ENCODE results near the gene ANKRD11.

ANKRD11 gene

DNA sequence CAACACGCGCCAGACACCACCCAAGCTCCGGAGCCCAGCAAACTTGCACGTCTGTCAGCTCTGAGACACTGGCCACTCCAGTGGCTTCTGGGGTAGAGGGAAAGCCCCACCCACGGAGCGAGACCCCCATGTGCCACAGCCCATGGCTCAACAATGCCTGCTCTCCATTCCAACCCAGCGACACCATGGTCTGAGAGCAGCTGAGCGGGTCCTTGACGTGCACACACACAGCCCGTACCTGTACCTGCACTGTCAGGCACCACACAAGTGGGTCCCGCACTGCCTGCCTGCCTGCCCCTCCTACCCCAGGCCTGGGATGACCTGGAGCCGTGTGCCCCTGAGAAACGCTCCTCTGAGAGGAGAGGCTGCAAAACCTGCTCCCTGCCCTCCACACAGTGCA, 195.9 kb downstream of the ANKRD11 start:
- Histone ChIP-seq H3K4me2 (ENCODE audit: low read length) (no peak overlapping the region), H3K36me3 (ENCODE audit: control insufficient read depth, insufficient read depth, low read length) (no peaks in the 10 kb centered on the region), H3K27ac (ENCODE audit: low read depth, low read length) (no peak overlapping the region), H3K4me3 (ENCODE audit: low read length) (no peak overlapping the region), H3K23ac (ENCODE audit: low read length) (peak overlapping the region; percentile 15), H2BK15ac (replicated peaks; ENCODE audit: low read depth) (no peak overlapping the region), H4K8ac (ENCODE audit: low read depth, low read length) (no peak overlapping the region), H3K18ac (ENCODE audit: low read length) (no peak overlapping the region), H3K79me2 (ENCODE audit: control insufficient read depth, insufficient read depth, low read length) (peaks cover 49% of the 10 kb centered on the region), H4K5ac (ENCODE audit: low read length) (no peak overlapping the region), H3K4ac (ENCODE audit: low read depth, low read length) (no peak overlapping the region), H3K56ac (ENCODE audit: low read length) (no peak overlapping the region), H2AK5ac (ENCODE audit: low read length) (no peak overlapping the region), H2BK5ac (ENCODE audit: low read length) (no peak overlapping the region), H3K79me1 (ENCODE audit: low read length) (peaks cover 42% of the 10 kb centered on the region), H3K4me1 (ENCODE audit: control insufficient read depth, low read depth, low read length) (peaks cover 28% of the 10 kb centered on the region), H3K27me3 (ENCODE audit: insufficient read depth, low read length, poor library complexity) (no peaks in the 10 kb centered on the region), H2BK120ac (ENCODE audit: low read depth, low read length) (no peak overlapping the region), H3K9ac (ENCODE audit: low read length) (no peak overlapping the region)
- no peak for DNase-seq
- no CpG with 5 or more reads among the region's 13 CpGs for WGBS (ENCODE audit: extremely low coverage, insufficient coverage, low lambda C conversion rate)

DNA sequence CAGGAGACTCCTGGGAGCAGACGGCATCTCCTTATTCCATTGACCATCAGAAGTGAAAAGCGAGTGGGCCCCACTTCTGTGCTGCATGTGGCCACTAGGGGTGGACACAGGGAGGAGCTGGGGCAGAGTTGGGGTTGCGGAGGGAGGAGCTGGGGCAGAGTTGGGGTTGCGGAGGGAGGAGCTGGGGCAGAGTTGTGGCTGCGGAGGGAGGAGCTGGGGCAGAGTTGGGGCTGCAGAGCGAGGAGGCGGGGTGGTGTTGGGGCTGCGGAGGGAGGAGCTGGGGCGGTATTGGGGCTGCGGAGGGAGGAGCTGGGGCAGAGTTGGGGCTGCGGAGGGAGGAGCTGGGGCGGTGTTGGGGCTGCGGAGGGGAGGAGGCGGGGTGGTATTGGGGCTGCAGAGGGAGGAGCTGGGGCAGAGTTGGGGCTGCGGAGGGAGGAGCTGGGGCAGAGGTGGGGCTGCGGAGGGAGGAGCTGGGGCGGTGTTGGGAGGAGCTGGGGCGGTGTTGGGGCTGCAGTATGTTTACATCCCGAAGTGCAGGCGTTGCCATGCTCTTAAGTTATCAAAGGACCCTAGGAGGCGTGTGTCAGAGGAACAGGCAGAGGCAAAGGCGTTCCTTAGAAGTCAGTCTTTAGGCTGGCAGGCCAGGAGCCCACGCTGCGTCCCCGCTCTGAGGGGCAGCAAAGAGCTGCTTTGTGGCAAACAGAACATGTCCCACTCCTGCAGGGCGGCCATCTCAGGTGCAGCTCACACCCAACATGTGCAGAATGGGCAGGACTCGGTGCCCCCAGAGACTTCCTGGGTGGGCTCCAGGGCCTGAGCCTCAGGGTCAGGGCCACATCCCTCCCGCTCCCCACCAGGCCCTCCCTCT, 196.9 kb downstream of the ANKRD11 start:
- peaks cover 28% of the 10 kb centered on the region for H3K4me1 ChIP-seq (ENCODE audit: control insufficient read depth, low read depth, low read length)
- H3K4me3 ChIP-seq (ENCODE audit: low read length), result no peak overlapping the region
- H2BK15ac ChIP-seq (replicated peaks; ENCODE audit: low read depth), result no peak overlapping the region
- H3K18ac ChIP-seq (ENCODE audit: low read length), result no peak overlapping the region
- no peak overlapping the region for H2BK120ac ChIP-seq (ENCODE audit: low read depth, low read length)
- no peak overlapping the region for H3K4me2 ChIP-seq (ENCODE audit: low read length)
- H2AK5ac ChIP-seq (ENCODE audit: low read length), result no peak overlapping the region
- H3K27me3 ChIP-seq (ENCODE audit: insufficient read depth, low read length, poor library complexity), result no peaks in the 10 kb centered on the region
- no peak overlapping the region for H3K27ac ChIP-seq (ENCODE audit: low read depth, low read length)
- H3K79me2 ChIP-seq (ENCODE audit: control insufficient read depth, insufficient read depth, low read length), result peaks cover 48% of the 10 kb centered on the region
- no peak overlapping the region for H4K5ac ChIP-seq (ENCODE audit: low read length)
- peak; percentile 84 for DNase-seq
- H3K36me3 ChIP-seq (ENCODE audit: control insufficient read depth, insufficient read depth, low read length), result peaks cover 4% of the 10 kb centered on the region
- no peak overlapping the region for H3K23ac ChIP-seq (ENCODE audit: low read length)
- H3K56ac ChIP-seq (ENCODE audit: low read length), result no peak overlapping the region
- H4K8ac ChIP-seq (ENCODE audit: low read depth, low read length), result no peak overlapping the region
- H3K9ac ChIP-seq (ENCODE audit: low read length), result no peak overlapping the region
- WGBS (ENCODE audit: extremely low coverage, insufficient coverage, low lambda C conversion rate), result no CpG with 5 or more reads among the region's 28 CpGs
- no peak overlapping the region for H3K4ac ChIP-seq (ENCODE audit: low read depth, low read length)
- H3K79me1 ChIP-seq (ENCODE audit: low read length), result peaks cover 48% of the 10 kb centered on the region
- no peak overlapping the region for H2BK5ac ChIP-seq (ENCODE audit: low read length)

DNA sequence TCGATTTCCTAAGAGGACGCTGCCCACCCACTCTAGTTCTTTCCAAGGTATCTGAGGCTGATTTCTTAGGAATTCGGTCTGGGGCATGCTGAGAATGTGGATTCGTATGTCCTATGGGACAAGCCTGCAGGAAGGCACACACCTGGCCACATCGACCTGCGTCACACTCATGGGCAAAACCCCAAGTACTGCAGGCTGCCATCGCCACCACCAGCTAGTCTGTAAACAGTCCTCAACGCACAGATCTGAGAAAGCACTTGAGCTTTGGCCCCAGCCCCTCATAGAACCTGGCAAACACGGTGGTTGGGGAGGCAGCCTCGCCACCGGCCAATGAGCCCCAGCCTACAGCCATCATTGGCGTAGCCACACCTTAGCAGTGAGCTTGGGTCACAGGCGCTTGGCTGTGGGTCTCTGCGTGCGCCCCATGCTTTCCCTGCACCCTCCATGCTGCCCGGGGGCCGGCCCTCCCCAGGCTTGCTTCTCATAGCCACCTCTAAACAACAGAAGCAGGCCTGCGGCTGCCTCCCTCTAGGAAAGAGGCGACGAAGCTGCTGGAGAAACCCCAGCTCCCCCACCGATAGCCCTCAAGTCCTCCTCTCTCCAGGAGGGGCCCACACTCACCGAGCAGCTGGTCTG, 197.8 kb downstream of the ANKRD11 start:
- no CpG with 5 or more reads among the region's 22 CpGs for WGBS (ENCODE audit: extremely low coverage, insufficient coverage, low lambda C conversion rate)
- Histone ChIP-seq H2BK5ac (ENCODE audit: low read length) (no peak overlapping the region), H4K8ac (ENCODE audit: low read depth, low read length) (no peak overlapping the region), H3K36me3 (ENCODE audit: control insufficient read depth, insufficient read depth, low read length) (peaks cover 6% of the 10 kb centered on the region), H3K27me3 (ENCODE audit: insufficient read depth, low read length, poor library complexity) (no peaks in the 10 kb centered on the region), H4K5ac (ENCODE audit: low read length) (no peak overlapping the region), H2BK15ac (replicated peaks; ENCODE audit: low read depth) (no peak overlapping the region), H3K18ac (ENCODE audit: low read length) (no peak overlapping the region), H3K4me1 (ENCODE audit: control insufficient read depth, low read depth, low read length) (peaks cover 28% of the 10 kb centered on the region), H3K4ac (ENCODE audit: low read depth, low read length) (no peak overlapping the region), H3K56ac (ENCODE audit: low read length) (peak overlapping the region; percentile 56), H2BK120ac (ENCODE audit: low read depth, low read length) (no peak overlapping the region), H3K23ac (ENCODE audit: low read length) (peak overlapping the region; percentile 94), H3K9ac (ENCODE audit: low read length) (no peak overlapping the region), H3K4me3 (ENCODE audit: low read length) (no peak overlapping the region), H2AK5ac (ENCODE audit: low read length) (no peak overlapping the region), H3K79me1 (ENCODE audit: low read length) (peaks cover 49% of the 10 kb centered on the region), H3K4me2 (ENCODE audit: low read length) (no peak overlapping the region), H3K79me2 (ENCODE audit: control insufficient read depth, insufficient read depth, low read length) (peaks cover 42% of the 10 kb centered on the region), H3K27ac (ENCODE audit: low read depth, low read length) (no peak overlapping the region)
- DNase-seq, result peak; percentile 75

DNA sequence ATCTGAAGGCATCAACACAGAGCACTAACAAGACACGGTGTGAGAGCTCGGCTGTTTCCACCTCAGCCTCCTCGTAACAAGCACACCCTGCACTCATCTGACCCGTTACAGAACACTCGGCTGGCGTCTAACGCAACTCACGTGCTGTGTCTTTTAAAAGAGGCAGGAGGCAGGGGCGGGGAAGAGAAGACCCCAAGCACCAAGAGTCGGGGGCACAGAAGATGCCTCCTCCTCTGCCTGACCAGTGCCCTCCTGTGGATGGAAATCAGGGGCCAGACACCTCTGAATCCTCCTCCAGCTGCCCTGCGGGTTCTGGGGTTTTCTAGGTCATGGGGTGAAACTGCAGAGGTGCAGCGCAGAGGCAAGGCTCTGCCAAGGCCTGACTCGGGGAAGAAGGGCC, 198.6 kb downstream of the ANKRD11 start:
- DNase-seq, result no peak
- no peak overlapping the region for H3K27ac ChIP-seq (ENCODE audit: low read depth, low read length)

DNA sequence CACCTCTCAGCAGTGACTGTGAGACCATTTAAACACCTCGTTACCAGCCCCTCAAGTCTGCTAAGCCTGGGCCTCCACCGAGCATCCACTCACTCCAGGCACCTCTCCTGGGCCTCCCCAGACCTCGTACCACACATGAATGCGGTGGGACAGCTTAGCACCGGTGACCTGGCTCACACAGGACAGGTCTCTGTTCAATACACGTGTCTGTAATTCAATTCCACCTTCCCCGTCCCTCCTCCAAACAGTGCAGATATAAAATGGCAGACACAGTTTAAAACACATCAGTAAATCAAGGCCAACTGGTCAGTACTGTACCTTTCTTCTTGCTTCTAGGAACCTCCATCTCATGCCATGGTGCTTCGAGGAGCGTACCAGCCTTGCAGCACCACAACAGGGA, 199.0 kb downstream of the ANKRD11 start:
- no peak overlapping the region for H3K4ac ChIP-seq (ENCODE audit: low read depth, low read length)
- H3K4me1 ChIP-seq (ENCODE audit: control insufficient read depth, low read depth, low read length), result peaks cover 28% of the 10 kb centered on the region
- H3K36me3 ChIP-seq (ENCODE audit: control insufficient read depth, insufficient read depth, low read length), result peaks cover 9% of the 10 kb centered on the region
- H3K27ac ChIP-seq (ENCODE audit: low read depth, low read length), result no peak overlapping the region
- no peak overlapping the region for H2BK15ac ChIP-seq (replicated peaks; ENCODE audit: low read depth)
- H3K9ac ChIP-seq (ENCODE audit: low read length), result peak overlapping the region; percentile 32
- H3K56ac ChIP-seq (ENCODE audit: low read length), result peak overlapping the region; percentile 77
- no peak overlapping the region for H2BK120ac ChIP-seq (ENCODE audit: low read depth, low read length)
- H3K79me2 ChIP-seq (ENCODE audit: control insufficient read depth, insufficient read depth, low read length), result peaks cover 30% of the 10 kb centered on the region
- no peak overlapping the region for H2BK5ac ChIP-seq (ENCODE audit: low read length)
- H4K8ac ChIP-seq (ENCODE audit: low read depth, low read length), result no peak overlapping the region
- no peak for DNase-seq
- peaks cover 40% of the 10 kb centered on the region for H3K79me1 ChIP-seq (ENCODE audit: low read length)
- H3K23ac ChIP-seq (ENCODE audit: low read length), result no peak overlapping the region
- H3K4me3 ChIP-seq (ENCODE audit: low read length), result no peak overlapping the region
- no peak overlapping the region for H3K4me2 ChIP-seq (ENCODE audit: low read length)
- no CpG with 5 or more reads among the region's 9 CpGs for WGBS (ENCODE audit: extremely low coverage, insufficient coverage, low lambda C conversion rate)
- H2AK5ac ChIP-seq (ENCODE audit: low read length), result no peak overlapping the region
- H3K27me3 ChIP-seq (ENCODE audit: insufficient read depth, low read length, poor library complexity), result no peaks in the 10 kb centered on the region
- no peak overlapping the region for H3K18ac ChIP-seq (ENCODE audit: low read length)
- H4K5ac ChIP-seq (ENCODE audit: low read length), result no peak overlapping the region

More for the DNA sequence above, 198.6 kb downstream of the ANKRD11 start:
- H2BK15ac ChIP-seq (replicated peaks; ENCODE audit: low read depth), result no peak overlapping the region
- no CpG with 5 or more reads among the region's 13 CpGs for WGBS (ENCODE audit: extremely low coverage, insufficient coverage, low lambda C conversion rate)
- no peak overlapping the region for H3K18ac ChIP-seq (ENCODE audit: low read length)
- no peak overlapping the region for H4K8ac ChIP-seq (ENCODE audit: low read depth, low read length)
- no peak overlapping the region for H2AK5ac ChIP-seq (ENCODE audit: low read length)
- H4K5ac ChIP-seq (ENCODE audit: low read length), result no peak overlapping the region
- no peak overlapping the region for H3K4me2 ChIP-seq (ENCODE audit: low read length)
- peaks cover 34% of the 10 kb centered on the region for H3K79me2 ChIP-seq (ENCODE audit: control insufficient read depth, insufficient read depth, low read length)
- H3K56ac ChIP-seq (ENCODE audit: low read length), result peak overlapping the region; percentile 56
- H3K27me3 ChIP-seq (ENCODE audit: insufficient read depth, low read length, poor library complexity), result no peaks in the 10 kb centered on the region
- H3K4me3 ChIP-seq (ENCODE audit: low read length), result no peak overlapping the region
- H3K79me1 ChIP-seq (ENCODE audit: low read length), result peaks cover 43% of the 10 kb centered on the region
- peaks cover 28% of the 10 kb centered on the region for H3K4me1 ChIP-seq (ENCODE audit: control insufficient read depth, low read depth, low read length)
- peaks cover 7% of the 10 kb centered on the region for H3K36me3 ChIP-seq (ENCODE audit: control insufficient read depth, insufficient read depth, low read length)
- no peak overlapping the region for H3K23ac ChIP-seq (ENCODE audit: low read length)
- no peak overlapping the region for H3K4ac ChIP-seq (ENCODE audit: low read depth, low read length)
- no peak overlapping the region for H2BK5ac ChIP-seq (ENCODE audit: low read length)
- H2BK120ac ChIP-seq (ENCODE audit: low read depth, low read length), result no peak overlapping the region
- peak overlapping the region; percentile 32 for H3K9ac ChIP-seq (ENCODE audit: low read length)
